Fibroblast of skin of back (primary cell): ENCODE measurements around the gene ACTN2.
A peak's percentile ranks its signal among the peaks of the same experiment; 100 is the strongest.

ENCODE experiments used
- DNase-seq: peaks from one replicate; pipeline ENCODE4 v3.0.0-alpha.2; 2013

Gene ACTN2

DNA sequence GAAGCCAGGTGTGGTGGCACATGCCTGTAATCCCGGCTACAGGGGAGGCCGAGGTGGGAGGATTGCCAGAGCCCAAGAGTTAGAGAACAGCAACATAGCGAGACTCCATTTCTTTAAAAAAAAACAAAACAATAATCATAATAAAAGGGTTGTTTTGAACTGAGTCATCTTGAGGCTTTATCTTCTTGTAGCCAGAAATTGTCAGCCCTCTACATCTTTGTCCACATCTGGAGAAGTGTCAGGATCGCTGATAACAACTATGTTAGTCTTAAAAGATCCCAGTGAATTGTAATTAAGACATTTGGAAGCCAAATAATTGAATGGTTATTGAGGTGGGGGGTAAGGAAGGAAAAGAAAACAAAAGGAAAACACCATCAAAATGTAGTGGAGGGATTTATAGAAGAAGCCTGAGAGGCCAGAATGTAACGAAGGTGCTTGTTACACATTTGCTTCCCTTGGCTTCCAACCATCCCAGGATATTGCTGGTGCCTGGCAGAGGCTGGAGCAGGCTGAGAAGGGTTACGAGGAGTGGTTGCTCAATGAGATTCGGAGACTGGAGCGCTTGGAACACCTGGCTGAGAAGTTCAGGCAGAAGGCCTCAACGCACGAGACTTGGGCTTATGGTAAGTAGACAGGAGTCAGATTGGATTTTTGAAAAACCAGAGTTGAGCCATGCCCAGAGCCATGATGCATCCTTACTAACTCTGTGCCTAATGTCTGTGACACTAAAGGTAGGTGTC lies 56.3 kb downstream of the ACTN2 start:
- no peak for DNase-seq

DNA sequence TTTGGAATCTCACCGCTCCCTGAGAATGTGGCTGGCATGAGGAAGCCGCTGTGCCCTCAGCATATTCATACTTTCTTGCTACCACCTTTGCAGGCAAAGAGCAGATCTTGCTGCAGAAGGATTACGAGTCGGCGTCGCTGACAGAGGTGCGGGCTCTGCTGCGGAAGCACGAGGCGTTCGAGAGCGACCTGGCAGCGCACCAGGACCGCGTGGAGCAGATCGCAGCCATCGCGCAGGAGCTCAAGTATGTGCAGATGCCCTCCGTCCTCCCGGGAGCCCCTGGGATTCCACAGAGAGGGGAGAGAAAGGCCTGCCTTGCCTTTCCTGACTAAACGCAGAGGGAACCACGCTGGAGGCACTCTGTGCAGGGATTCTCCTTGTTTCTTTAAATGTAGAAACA lies 58.2 kb downstream of the ACTN2 start:
- no peak for DNase-seq

DNA sequence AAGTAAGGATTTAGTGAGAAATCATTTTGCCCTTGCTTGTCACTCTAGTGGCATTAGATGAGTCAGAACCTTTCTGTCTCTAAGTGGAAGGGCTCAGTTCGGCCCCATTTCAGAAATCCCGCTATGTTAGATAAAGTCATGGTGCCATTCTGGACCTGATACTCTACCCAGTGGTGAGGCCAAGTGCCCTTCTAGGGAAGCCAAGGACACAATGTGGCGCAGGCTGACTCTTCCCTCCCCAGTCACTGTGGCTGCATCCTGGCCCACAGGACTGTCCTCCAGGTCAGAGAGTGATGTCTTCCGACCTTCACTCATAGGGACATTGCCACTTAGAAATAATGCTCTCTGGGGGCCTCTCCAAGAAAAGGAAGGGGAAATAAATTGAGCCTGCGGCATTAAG lies 60.5 kb downstream of the ACTN2 start:
- DNase-seq = no peak

DNA sequence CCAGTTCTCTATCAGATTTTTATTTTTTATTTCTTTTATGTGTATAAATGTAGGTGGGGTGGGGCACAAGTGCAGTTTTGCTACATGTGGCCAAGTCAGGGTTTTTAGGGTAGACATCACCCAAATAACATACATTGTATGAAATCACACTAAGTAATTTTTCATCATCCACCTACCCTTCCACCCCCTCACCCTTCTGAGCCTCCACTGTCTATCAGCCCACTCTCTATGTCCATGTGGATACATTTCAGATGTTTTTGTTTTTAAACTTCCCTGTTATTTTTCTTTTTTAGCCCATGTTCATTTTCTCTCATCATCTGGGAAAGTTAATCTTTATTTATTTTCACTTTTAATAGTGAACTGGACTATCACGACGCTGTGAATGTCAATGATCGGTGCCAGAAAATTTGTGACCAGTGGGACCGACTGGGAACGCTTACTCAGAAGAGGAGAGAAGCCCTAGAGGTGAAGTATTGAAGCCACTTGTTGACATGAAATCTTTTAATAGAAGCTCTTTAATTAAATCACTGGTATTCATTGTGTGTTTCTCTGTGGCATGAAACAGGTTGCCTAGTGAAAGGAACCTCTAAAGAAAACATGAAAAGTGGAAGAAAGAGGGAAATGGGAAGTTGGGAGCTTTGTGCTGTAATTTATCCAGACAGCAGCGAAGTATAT lies 61.1 kb downstream of the ACTN2 start:
- no peak for DNase-seq

DNA sequence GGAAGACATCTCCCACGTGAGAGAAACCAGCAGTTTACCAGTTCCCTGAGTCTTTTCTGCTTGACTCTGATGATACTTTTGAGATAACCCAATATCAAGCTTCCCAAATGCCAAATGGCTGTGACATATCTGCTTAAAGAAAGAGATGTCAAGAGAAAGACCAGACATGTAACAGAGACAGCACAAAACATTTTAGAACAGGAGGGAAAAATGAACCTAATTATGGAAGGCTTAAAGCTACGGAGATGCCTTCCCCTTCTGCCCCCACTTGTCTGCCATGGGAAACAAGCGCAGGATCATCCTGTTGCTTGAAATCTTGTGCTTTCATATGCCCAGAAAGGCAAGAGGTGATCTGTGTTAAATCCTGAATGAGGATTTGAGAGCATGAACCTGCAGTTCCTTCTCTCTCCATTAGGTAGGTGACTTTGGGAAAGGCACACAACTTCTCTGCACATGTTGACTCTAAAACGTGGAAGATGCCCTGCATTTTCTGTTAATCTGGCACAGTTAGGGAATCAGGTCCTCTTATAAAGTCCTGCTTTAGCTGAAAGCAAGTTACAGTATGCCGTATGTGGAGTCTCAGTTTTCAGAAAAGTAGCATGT lies 62.1 kb downstream of the ACTN2 start:
- no peak for DNase-seq

DNA sequence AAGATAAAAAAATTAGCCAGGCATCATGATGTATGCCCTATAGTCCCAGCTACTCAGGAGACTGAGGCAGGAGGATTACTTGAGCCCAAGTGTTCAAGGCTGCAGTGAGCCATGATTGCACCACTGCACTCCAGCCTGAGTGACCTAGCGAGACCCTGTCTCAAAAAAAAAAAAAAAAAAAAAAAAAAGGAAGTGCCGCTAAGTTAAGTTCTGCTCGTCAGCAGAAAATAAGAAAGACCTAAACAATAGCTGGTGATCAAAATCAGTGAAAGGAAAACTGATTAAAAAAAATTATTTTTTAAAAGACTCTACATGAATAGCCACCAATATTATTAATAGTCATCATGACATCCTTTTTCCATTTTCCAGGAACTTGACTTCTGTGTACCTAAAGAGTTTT lies 64.6 kb downstream of the ACTN2 start:
- DNase-seq = no peak

DNA sequence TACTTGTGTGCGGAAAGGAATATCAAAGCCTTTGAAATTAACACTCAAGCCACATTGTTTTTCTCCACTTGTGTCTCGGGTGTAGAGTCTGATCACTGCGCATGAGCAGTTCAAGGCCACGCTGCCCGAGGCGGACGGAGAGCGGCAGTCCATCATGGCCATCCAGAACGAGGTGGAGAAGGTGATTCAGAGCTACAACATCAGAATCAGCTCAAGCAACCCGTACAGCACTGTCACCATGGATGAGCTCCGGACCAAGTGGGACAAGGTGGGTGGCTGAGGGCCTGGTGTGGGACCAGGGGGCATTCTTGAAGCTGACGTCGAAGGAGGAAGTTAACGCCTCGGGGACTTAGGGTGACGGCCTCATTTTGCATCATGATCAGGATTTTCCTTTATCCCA lies 65.1 kb downstream of the ACTN2 start:
- DNase-seq = no peak

DNA sequence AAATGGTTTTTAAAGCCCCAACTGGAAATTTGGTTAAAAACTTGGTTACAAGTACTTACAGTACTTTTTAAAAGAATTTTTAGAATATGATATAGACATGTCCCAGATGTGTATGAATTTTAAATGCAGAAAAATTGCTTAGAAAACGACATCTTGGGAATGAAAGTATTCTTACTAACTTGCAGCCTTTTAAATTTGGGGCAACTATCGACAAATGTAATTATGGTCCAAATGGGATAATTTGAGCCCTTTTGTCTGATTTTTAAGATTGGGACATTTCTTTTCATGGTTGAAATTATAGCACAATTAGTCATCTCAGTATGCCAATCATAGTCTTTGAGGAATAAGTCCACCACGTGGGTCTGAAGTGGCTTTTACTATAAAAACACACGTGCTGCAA lies 65.6 kb downstream of the ACTN2 start:
- no peak for DNase-seq

DNA sequence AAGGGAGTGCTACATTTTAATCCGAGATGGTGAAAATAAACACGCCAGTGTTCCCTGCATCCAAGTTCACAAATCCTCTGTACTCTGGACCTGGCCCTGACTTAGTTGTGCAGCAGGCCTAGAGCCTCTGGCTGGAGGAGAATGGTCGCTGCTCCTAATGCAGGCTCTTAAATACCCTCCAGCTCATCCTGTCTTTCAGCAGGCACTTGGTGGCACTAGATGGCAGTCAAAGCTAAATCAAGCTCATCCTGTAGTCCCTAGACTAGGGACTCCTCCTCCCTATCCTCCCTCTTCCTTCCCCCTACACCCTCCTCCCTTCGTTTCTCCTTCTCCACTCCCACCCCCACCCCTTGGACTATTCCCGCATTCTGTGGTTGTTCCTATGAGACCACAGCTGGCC lies 67.2 kb downstream of the ACTN2 start:
- peak; percentile 33 for DNase-seq

DNA sequence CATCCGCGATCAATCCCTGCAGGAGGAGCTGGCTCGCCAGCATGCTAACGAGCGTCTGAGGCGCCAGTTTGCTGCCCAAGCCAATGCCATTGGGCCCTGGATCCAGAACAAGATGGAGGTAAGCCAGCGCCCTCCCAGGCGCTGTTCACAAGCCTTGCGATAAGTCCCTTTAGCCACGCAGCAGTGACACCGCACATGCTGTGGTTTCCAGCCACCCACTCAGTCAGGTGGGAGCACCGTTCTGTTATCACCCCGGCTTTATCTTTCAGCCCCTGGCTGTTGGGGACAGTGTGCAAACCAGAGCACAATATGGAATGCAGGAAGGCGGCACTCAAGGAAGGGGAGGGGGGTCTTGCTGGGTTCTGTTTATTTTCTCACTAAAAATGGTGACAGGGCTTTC lies 67.7 kb downstream of the ACTN2 start:
- no peak for DNase-seq

DNA sequence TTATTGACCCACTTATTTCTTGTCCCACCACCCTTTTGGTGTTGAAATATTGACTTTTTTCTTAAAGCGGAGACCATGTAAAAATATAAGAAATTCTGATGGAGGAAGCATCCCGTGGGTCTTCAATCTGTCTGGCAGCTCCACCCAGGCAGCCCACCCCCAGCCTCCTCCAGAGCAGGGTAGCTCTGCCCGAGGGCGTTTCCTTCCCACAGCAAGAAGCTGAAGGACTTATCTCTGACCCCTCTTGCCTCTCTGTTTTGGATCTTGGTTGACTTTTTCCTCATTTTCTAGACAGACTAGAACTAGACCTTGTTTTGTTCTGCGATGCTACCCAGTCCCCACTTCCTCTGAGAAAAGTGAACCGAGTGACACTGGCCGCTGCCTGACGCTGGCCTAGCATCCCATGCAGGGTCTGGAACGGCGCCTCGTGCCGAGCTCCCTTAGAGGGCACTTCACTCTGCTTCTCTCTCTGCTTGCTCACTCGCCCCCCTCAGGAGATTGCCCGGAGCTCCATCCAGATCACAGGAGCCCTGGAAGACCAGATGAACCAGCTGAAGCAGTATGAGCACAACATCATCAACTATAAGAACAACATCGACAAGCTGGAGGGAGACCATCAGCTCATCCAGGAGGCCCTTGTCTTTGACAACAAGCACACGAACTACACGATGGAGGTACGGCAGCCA lies 68.4 kb downstream of the ACTN2 start:
- no peak for DNase-seq

DNA sequence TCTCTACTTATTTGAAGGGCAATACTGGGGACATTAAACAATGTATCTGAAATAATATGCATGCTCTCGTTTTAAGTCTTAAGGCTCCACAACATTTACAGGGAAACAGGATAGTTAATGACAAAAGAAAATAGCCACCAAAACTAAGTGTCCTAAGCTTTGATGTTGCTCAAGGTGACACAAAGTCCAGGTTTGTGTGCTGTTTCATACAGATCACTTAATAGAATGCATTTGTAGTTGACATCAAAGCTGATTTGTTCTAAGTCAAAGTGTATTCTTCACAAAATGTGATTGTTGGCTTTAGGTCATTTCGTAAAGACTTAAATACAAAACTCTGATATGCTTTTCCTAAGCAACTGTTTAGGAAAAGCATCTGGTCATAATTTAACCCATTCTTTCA lies 71.3 kb downstream of the ACTN2 start:
- no peak for DNase-seq

DNA sequence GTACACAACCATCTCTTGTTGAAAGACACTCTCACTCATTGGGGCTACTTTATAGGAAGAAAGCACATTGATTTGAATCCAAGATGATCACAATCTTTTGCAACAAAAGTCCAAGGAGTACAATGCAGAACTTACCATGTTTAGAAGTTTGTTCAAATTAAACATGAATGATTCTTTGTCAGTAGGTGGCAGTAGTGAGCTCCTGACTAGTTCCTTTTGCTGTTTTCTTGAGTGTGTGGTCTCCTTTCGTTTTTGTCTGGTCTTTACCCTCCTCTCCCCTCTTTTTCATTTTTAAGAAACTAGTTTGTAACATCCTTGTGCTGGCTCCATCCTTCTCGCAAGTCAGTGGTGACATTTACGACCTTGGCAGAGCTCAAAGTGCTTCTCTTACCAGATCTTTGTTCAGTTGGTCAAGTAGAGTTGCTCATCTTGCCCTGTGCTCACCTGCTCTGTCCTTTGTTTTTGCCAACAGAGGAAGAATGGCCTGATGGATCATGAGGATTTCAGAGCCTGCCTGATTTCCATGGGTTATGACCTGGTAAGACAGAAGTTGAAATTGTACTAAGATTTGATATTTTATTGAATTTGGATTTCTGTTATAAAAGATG lies 73.1 kb downstream of the ACTN2 start:
- peak; percentile 49 for DNase-seq

DNA sequence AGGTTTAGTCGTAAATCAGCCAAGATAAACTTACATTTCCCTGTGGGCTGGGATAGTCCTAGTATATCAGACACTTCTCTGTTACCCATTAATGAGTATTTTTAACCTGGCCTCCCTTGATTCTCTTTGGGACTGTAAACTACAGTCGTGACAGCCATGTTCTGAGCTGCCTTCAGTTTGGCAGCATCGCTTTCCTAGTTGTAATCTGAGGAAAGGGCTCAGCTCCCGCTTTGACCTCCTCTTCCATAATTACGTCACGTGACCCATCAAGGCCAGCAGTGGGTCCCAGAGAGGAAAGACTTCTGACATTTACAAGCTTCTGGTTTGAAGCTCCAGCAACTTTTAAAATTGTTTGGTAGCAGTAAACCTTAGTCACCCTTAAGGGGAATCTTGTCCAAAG lies 74.2 kb downstream of the ACTN2 start:
- no peak for DNase-seq

DNA sequence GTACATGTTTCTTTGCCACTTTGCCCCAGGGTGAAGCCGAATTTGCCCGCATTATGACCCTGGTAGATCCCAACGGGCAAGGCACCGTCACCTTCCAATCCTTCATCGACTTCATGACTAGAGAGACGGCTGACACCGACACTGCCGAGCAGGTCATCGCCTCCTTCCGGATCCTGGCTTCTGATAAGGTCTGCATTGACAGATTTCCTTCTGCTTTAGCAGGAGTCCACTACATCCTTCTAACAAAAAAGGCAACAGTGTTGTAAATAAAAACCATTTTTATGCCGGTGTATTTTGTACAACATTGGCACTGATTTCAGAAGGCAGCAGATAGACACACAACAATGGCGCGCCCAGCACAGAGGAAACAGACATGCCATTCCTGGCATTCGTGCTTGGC lies 74.7 kb downstream of the ACTN2 start:
- no peak for DNase-seq

DNA sequence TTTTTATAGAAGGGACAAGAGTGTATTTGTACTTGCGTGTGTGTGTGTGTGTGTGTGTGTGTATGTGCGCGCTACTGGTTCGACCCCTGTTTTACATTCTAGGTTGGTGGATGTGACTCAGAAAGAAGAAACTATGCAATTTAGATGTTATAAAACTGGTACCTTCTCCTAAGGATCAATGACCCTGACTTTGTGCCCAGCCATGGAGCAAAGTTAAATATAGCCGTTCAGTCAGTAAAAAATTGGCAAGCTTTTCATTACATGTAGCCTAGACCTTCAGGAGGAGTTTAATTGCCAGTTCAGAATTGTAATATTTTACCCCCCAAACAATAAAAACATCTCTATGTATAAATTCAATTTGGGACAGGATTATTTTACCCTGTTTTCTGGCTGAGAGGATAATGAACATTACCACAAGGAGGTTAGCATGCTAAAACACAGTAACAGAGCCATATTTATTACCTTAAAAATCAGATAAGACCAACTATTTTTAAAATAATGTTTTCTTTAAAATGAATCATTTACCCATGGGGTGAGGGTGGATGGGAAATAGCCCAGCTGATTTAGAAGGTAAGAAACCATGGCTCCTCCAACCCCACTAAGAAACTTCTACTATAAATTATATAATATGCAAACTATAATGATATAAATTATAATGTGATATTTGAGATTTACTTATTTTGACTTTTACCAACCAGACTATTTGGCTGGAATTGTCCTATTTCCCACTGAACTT lies 75.3 kb downstream of the ACTN2 start:
- DNase-seq = no peak

DNA sequence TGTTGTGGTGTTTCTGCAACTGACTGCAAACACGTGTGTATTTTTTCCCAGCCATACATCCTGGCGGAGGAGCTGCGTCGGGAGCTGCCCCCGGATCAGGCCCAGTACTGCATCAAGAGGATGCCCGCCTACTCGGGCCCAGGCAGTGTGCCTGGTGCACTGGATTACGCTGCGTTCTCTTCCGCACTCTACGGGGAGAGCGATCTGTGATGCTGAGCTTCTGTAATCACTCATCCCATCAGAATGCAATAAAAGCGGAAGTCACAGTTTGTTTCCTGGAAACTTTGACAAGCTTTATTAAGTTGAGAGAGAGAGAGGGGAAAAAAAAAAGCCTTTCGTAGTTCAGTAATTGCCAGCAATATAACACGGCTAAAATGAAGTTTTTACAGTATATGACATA lies 76.1 kb downstream of the ACTN2 start:
- DNase-seq = peak; percentile 12

DNA sequence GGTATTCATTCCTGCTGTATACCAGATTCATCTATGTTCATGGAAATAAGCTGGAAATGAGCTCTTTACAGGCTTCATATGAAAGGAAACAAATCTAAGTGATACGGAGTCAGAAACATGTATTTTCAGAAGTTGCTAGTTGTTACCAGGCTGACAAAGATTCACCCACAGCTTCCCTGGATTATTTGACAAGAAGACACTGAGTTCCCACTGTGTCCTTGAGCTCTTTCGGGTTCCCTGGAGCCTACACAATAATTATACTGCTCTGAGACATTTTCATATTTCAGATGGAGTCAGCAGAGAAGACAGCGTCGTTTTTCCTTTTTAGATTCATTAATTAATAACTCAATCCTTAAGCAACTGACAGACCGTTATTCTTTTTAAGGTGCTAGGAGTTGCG lies 79.5 kb downstream of the ACTN2 start:
- no peak for DNase-seq

DNA sequence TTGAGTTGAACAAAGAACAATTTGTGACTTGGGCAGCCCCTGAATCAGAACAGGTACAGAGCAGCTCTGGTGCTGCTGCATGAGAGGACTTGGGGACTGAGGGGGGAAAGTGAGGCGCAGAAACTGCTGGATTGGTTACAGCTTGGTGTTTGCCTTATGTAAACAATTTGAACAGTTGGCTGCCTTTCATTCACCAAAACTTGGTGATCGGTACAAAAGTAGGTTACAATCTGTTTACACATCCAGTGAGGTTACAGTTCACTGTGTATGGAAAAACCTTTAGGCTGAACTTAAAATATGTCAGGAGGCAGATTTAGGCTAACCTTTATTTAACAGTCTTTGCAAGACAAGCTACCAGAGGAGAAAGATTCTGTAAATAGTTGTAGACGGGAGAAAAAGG lies 80.2 kb downstream of the ACTN2 start:
- no peak for DNase-seq

DNA sequence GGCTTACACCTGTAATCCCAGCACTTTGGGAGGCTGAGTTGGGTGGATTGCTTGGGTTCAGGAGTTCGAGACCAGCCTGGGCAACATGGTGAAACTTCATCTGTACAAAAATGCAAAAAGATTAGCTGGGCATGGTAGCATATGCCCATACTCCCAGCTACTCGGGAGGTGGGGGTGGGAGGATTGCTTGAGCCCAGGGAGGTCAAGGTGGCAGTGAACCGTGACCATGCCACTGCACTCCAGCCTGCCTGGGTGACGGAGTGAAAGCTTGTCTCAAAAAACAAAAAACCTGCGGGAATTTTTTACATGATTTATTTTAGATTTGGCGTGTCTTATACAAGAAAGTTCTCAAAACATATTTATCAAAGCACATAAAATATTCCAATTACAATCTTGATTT lies 81.0 kb downstream of the ACTN2 start:
- DNase-seq = no peak

DNA sequence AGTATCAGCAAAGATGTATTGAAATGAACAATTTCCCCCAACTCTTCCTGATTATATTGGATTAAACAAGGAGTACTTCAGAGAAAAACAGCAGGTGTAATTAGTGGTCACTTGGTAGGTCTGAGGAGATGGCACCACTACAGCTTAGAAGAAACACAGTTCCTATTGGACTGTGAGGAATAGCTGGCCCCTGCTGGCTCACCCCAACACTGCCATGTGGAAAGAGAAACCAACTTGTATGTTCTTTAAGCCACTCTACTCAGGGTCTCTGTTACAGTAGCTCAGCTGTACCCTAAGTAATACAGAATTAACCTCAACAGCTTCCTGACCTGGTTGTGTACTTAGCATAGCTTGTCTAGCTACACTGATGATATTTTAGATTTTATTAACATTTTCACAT lies 82.3 kb downstream of the ACTN2 start:
- no peak for DNase-seq

DNA sequence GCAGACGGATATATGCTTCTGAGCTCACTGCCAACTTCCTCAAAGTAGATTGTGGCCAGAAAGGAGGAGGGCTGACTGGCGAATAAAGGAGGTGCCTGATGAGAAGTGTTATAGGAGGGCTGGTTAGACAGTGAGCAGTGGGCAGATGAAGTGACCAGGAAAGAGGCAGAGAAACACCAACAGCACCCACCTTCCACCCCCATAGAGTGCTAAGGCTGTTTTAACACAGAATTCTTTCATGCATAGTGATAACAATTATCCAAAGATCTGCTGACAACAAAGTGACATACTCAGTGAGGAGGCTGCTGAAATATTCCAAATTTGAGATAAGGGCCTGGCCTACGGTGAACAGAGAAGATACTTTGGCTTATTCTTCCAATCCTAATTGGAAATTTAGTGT lies 87.6 kb downstream of the ACTN2 start:
- DNase-seq = no peak

DNA sequence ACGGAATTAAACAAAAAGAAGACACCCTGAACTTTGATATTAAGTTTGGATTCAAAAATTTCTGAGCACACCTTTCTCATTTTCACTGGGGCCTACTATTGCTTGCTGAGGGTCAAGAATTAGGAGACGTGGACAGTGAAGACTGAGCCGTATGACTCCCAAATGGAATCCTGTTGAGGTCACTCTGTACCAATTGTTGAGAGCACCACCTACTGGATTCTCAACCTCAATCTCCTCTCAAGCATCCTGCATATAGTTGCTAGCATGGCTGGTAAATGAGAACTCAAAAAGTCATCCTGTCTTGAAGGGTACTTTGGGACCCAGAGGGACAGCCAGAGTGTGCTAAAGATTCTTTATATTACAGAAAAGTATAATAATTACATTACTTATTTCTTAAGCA lies 88.6 kb downstream of the ACTN2 start:
- peak; percentile 11 for DNase-seq
